ENCODE results near the gene TWIST2.

DNA sequence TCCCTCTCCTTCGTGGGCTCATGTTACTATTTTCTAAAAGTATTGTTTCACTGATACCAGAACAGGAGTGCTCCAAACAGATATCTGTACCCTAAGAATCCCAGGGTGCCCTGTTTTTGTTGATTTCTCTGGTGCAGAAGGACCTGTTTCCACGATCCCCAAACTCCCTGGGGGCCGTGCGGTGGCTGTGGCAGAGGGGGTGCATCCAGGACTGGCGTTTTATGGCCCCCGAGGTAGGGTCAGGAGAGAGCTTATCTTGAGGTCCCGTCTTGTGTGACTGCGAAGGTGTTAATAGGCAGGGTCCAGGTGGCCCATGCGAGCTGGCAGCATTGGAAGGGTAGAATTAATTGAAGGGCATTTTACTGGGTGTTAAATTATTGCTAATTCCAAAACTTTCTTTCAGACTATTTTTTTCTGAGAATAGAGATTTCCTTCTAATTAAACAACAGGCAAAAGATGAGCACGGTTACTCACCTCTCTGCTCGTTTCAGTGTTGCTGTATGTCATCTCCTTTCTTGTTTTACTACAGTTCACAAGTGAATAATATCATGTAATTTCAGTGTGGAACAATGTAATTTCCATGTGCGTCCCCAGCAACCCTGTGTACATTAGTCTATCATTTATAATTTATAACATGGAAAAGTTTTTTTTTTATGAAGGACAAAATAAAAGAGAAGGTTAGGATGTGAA lies 8.2 kb downstream of the TWIST2 start:
- TF ChIP-seq, protein P1, sequence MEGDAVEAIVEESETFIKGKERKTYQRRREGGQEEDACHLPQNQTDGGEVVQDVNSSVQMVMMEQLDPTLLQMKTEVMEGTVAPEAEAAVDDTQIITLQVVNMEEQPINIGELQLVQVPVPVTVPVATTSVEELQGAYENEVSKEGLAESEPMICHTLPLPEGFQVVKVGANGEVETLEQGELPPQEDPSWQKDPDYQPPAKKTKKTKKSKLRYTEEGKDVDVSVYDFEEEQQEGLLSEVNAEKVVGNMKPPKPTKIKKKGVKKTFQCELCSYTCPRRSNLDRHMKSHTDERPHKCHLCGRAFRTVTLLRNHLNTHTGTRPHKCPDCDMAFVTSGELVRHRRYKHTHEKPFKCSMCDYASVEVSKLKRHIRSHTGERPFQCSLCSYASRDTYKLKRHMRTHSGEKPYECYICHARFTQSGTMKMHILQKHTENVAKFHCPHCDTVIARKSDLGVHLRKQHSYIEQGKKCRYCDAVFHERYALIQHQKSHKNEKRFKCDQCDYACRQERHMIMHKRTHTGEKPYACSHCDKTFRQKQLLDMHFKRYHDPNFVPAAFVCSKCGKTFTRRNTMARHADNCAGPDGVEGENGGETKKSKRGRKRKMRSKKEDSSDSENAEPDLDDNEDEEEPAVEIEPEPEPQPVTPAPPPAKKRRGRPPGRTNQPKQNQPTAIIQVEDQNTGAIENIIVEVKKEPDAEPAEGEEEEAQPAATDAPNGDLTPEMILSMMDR (IDR thresholded peaks at IDR 0.05): no peak
- no peak for TF ChIP-seq POLR2AphosphoS5 (IDR thresholded peaks at IDR 0.05)

All from breast epithelium (tissue), 3 donors.